Astrocyte of the spinal cord (primary cell): ENCODE measurements around the gene ADAMTSL5.

ENCODE experiments used
- DNase-seq: peaks from one replicate; pipeline ENCODE4 v3.0.0; 2011; ENCODE audit warnings: low read depth, low spot score
- H3K4me3 ChIP-seq: 2 replicates; pipeline ENCODE4 v1.5.1; 2011; ENCODE audit warnings: low read depth, mild to moderate bottlenecking, low read length, moderate library complexity
- CTCF ChIP-seq: IDR thresholded peaks from 2 replicates; pipeline ENCODE4 v1.5.1; 2012; ENCODE audit warnings: low read depth, mild to moderate bottlenecking, low read length, inconsistent platforms
- in situ Hi-C: cut with HindIII; loops from 2 replicates; pipeline ENCODE4 v1.10.0; 2017; ENCODE audit warnings: low sequenced_read_pairs

Gene ADAMTSL5

DNA sequence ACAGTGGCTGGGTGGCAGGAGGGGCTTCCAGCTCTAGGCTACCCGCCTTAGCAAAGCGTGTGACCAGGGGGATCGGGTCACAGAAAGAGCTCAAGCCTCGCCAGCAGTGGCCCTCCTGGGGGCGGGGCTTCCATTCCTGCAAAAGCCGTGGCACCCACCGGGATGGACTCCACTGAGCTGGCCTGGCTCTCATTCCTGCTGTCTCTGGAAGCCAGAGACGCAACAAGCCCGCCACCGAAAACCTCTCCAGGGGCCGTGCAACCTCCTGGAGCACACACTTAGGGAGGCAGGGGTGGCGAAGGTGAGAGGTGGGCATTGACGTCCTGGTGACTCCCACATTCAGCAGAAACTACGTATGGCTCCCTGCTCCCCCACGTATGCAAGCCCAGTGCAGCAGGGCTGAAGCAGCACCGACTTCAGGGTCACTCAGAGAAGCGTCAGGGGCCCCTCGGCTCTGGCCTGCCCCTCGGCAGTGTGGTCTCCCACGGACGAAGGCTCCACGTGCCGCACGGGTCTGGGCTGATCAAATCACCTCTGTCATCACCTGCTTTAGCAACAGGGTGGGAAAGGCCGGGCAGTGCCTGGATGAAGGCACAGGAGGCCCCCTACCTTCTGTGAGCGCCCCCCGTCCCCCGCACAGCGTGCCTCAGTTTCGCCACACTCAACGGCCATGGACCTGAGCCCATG lies 36.9 kb downstream of the ADAMTSL5 start:
- DNase-seq = no peak
- H3K4me3 ChIP-seq = no peak overlapping the region
- in situ Hi-C loops = no loop called here
- TF ChIP-seq CTCF = no peak

DNA sequence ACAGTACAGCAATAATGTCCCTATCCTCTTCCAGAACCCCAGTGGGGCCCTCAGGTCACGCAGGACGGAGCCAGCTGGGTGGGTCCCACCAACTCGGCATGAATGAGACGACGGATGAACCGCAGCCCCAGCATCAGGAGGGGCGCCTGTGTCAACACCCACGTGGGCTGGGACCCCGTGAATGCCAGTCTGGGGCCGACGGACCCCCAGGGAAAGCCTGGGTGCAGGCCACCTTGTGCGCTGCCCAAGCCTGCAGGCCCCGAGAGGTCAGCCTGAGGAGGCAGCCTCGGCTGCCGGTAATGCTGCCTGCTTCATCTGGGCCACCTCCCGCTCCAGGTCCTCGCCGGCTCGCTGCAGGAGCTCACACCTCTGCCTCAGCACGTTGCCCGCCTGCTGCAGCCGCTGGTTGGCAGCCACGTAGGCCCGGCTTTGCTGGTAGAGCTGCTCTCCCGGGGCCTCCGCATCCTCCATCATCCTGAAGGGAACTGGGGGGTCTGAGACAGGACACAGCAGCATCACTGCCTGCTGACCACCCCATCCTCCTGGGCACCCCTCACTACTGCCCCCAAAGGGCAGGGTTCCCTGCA lies 38.0 kb downstream of the ADAMTSL5 start:
- no peak for TF ChIP-seq CTCF
- DNase-seq = no peak
- H3K4me3 ChIP-seq = no peak overlapping the region
- in situ Hi-C loops = no loop called here

- no peak for TF ChIP-seq CTCF
- peak; percentile 22 for DNase-seq
- H3K4me3 ChIP-seq = no peak overlapping the region
- in situ Hi-C loops = no loop called here
Measured at GRCh38 chr19:1474011-1474764, 38.6 kb downstream of the ADAMTSL5 start.

DNA sequence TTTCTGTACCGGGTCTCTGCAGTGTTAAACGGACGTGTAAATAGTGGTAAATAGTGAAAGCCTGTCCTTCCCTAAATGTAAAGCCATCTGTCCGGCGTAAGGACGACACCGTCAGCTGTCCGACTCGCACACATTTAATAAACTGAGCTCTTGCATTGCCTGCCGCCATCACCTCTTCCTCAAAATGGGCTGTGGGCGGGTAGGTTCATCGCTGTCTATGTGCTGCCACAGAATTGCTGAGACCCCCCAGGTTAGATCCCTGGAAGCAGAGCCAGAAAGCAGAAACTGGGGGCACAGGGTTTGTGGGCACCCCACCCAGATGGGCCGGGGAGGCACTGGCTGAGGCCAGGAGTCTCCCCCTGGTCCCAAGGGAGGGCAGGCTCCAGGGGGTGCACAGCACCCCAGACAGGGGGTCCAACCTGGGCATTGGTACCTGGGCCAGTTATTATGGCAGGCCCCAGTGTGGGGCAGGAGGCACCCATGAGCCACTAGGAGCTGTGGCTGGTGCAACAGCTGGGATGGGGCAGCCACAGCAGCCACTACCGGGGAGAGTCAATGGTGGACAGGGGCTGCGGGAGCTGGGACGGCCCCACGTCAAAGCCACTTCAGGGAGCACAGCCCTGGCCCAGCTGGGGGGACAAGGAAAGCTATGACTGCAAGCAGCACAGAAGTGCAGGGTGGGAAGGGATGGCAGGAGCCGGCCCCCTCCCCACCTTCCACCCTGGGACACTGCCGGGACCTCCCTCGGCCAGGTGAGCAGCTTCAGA lies 39.6 kb downstream of the ADAMTSL5 start:
- DNase-seq = no peak
- in situ Hi-C loops = no loop called here
- no peak for TF ChIP-seq CTCF
- no peak overlapping the region for H3K4me3 ChIP-seq

DNA sequence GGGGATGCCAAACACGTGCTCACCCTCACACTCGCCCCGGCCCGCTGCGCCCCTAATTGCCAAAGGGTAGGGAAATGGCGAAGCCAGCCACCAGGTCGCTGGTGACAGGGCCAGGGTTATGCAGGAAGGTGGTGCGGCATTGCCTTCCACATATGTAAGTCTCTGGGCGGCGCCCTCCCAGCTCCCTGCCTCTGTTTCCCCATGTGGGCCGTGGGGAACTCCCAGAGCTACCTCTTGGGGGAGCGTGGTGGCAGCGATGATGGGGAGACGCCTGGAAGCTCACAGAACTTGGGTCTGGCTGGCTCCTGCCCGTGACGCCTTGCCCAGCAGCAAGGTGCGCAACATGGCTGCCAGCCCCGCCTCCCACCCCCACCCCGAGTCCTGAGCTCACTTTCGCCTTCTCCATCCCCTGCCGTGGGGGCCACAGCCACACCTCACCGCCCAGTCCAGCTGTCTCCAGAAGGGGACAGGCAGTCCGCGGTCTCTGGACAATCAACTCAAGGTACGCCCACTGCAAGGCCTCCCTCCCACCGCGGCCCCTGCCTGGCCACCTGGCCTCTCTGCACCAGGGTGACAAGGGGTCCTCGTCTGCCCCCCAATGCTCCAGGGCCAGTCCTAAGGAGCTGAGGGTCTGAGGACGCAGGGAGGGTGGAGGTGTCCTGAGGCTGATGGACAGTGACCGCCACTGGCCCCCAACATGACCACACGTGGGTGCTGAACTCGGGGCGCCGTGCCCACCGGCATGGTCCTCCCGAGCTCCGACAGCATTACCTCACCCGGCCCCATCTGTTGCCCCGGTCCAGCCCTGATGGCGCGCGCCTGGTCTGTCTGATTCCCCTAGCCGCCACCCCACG lies 40.4 kb downstream of the ADAMTSL5 start:
- DNase-seq = no peak
- no peak overlapping the region for H3K4me3 ChIP-seq
- no peak for TF ChIP-seq CTCF
- in situ Hi-C loops = no loop called here
